ENCODE measurements around the gene KLF12.

The KLF12 gene

DNA sequence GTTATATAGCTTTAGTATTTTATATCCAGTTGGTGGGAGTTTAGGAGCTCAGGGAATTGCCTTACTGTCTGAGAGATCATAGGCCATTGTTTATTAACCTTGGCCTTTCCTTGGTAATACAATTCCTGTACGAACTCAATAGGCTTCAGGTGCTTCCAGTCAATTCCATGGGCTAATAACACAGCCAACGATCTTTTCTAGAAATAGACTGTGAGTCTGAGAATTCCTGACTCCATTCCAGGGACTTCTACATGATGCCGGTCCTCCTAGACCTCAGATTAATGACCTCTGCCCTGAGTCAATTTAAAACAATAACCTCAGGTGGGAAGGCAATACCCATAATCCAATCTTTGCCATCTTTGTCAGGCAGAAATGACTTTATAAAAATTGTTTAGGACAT, 39.6 kb upstream of the KLF12 start:
- Histone ChIP-seq H3K4me2 (ENCODE audit: low read depth, low read length, poor library complexity, severe bottlenecking) (no peak overlapping the region), H3K27ac (ENCODE audit: low read depth, low read length) (no peak overlapping the region), H3K4me3 (ENCODE audit: insufficient read depth, low read length, poor library complexity, severe bottlenecking) (no peak overlapping the region), H3K27me3 (ENCODE audit: low read length) (no peaks in the 10 kb centered on the region), H3K9me2 (replicated peaks; ENCODE audit: insufficient read depth, low read length) (no peaks in the 10 kb centered on the region), H4K20me1 (ENCODE audit: low read depth, low read length) (no peaks in the 10 kb centered on the region), H3K9ac (ENCODE audit: low read length) (no peak overlapping the region), H3K36me3 (ENCODE audit: low read length) (no peaks in the 10 kb centered on the region), H2AFZ (ENCODE audit: low read depth, low read length, severe bottlenecking) (no peak overlapping the region), H3K79me2 (ENCODE audit: insufficient read depth, low read length) (no peaks in the 10 kb centered on the region), H3F3A (ENCODE audit: insufficient read depth) (no peaks in the 10 kb centered on the region), H3K9me3 (ENCODE audit: insufficient read depth, low read length) (no peaks in the 10 kb centered on the region)
- TF ChIP-seq EZH2phosphoT487 (conservative IDR thresholded peaks at IDR 0.05; ENCODE audit: low read length), result no peak
- TF ChIP-seq, protein P1, sequence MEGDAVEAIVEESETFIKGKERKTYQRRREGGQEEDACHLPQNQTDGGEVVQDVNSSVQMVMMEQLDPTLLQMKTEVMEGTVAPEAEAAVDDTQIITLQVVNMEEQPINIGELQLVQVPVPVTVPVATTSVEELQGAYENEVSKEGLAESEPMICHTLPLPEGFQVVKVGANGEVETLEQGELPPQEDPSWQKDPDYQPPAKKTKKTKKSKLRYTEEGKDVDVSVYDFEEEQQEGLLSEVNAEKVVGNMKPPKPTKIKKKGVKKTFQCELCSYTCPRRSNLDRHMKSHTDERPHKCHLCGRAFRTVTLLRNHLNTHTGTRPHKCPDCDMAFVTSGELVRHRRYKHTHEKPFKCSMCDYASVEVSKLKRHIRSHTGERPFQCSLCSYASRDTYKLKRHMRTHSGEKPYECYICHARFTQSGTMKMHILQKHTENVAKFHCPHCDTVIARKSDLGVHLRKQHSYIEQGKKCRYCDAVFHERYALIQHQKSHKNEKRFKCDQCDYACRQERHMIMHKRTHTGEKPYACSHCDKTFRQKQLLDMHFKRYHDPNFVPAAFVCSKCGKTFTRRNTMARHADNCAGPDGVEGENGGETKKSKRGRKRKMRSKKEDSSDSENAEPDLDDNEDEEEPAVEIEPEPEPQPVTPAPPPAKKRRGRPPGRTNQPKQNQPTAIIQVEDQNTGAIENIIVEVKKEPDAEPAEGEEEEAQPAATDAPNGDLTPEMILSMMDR (IDR thresholded peaks at IDR 0.05; ENCODE audit: insufficient read depth, low read length, poor library complexity, severe bottlenecking), result no peak

DNA sequence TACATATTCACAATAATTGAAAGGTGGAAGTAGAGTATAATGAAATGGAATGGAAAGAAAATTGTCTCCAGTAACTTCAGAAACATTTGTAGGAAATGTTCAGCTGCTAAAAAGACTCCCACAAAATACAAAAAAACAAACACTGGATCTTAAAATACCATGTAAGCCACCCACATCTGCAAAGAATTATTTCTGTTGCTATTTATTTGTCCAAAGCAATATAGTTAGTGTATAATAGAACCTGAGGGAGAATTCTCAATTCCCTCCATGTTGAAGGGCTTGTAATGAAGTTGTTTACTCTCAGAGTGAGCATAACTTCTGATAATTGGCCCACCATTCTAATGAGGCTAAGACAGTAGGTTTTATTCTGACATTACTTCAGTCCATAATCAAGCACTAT, 37.4 kb upstream of the KLF12 start:
- Histone ChIP-seq H3K4me3 (ENCODE audit: insufficient read depth, low read length, poor library complexity, severe bottlenecking) (no peak overlapping the region), H3K27me3 (ENCODE audit: low read length) (no peaks in the 10 kb centered on the region), H4K20me1 (ENCODE audit: low read depth, low read length) (no peaks in the 10 kb centered on the region), H3K4me2 (ENCODE audit: low read depth, low read length, poor library complexity, severe bottlenecking) (no peak overlapping the region), H3K36me3 (ENCODE audit: low read length) (no peaks in the 10 kb centered on the region), H3K9me3 (ENCODE audit: insufficient read depth, low read length) (no peaks in the 10 kb centered on the region), H3K27ac (ENCODE audit: low read depth, low read length) (no peak overlapping the region), H3F3A (ENCODE audit: insufficient read depth) (no peaks in the 10 kb centered on the region), H3K79me2 (ENCODE audit: insufficient read depth, low read length) (no peaks in the 10 kb centered on the region), H2AFZ (ENCODE audit: low read depth, low read length, severe bottlenecking) (no peak overlapping the region), H3K9ac (ENCODE audit: low read length) (no peak overlapping the region), H3K9me2 (replicated peaks; ENCODE audit: insufficient read depth, low read length) (no peaks in the 10 kb centered on the region)
- TF ChIP-seq, protein P1 (IDR thresholded peaks at IDR 0.05; ENCODE audit: insufficient read depth, low read length, poor library complexity, severe bottlenecking), result no peak
- no peak for TF ChIP-seq EZH2phosphoT487 (conservative IDR thresholded peaks at IDR 0.05; ENCODE audit: low read length)

GRCh38 chr13:74169676-74170075, 35.5 kb upstream of the KLF12 start:
- H3K27me3 ChIP-seq (ENCODE audit: low read length), result no peaks in the 10 kb centered on the region
- H3K4me3 ChIP-seq (ENCODE audit: insufficient read depth, low read length, poor library complexity, severe bottlenecking), result no peak overlapping the region
- H3K36me3 ChIP-seq (ENCODE audit: low read length), result no peaks in the 10 kb centered on the region
- no peak for TF ChIP-seq EZH2phosphoT487 (conservative IDR thresholded peaks at IDR 0.05; ENCODE audit: low read length)
- TF ChIP-seq, protein P1 (IDR thresholded peaks at IDR 0.05; ENCODE audit: insufficient read depth, low read length, poor library complexity, severe bottlenecking), result no peak
- H3K9me2 ChIP-seq (replicated peaks; ENCODE audit: insufficient read depth, low read length), result no peaks in the 10 kb centered on the region
- H3K4me2 ChIP-seq (ENCODE audit: low read depth, low read length, poor library complexity, severe bottlenecking), result no peak overlapping the region
- no peaks in the 10 kb centered on the region for H4K20me1 ChIP-seq (ENCODE audit: low read depth, low read length)
- H3F3A ChIP-seq (ENCODE audit: insufficient read depth), result no peaks in the 10 kb centered on the region
- H2AFZ ChIP-seq (ENCODE audit: low read depth, low read length, severe bottlenecking), result no peak overlapping the region
- no peak overlapping the region for H3K9ac ChIP-seq (ENCODE audit: low read length)
- H3K9me3 ChIP-seq (ENCODE audit: insufficient read depth, low read length), result no peaks in the 10 kb centered on the region
- H3K79me2 ChIP-seq (ENCODE audit: insufficient read depth, low read length), result no peaks in the 10 kb centered on the region
- H3K27ac ChIP-seq (ENCODE audit: low read depth, low read length), result no peak overlapping the region

Data from SU-DHL-6 (cell line).